Measurements from ENCODE around the gene MRPS18A.

Gene MRPS18A

DNA sequence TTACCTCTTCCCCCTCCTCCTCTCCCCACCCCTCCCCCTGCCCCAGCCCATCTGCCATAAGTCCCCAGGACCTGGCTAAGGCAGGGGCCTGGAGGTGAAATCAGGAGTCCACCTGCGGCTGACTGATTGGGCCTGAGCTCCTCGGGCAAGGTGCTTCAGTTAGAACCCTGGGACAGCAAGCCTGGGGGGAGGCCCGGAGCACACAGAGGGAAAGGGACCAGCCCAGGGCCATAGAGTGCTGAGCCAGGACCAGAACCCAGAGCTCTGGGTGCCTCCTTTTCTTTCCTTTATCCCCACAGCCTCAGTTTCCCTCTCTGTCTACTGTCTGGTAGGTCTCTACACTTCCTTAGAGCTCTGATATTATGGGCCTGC is 46.7 kb upstream of the MRPS18A start:
- Histone ChIP-seq H3K36me3 (ENCODE audit: control insufficient read depth in 1 of 2, insufficient read depth in 2 of 2, low read depth in 1 of 2, low read length in 2 of 2) (no peaks in the 10 kb centered on the region), H2AK5ac (ENCODE audit: low read length, severe bottlenecking) (no peak overlapping the region), H3K9me3 (ENCODE audit: control insufficient read depth, low read length) (peaks cover 12% of the 10 kb centered on the region), H2BK15ac (ENCODE audit: low read depth, poor library complexity, severe bottlenecking) (no peak overlapping the region), H3K79me1 (replicated peaks; ENCODE audit: low read length, poor library complexity, severe bottlenecking) (no peaks in the 10 kb centered on the region), H3K4me3 (ENCODE audit: insufficient read depth in 1 of 2, low read depth in 1 of 2, low read length in 2 of 2) (no peak overlapping the region), H2BK5ac (ENCODE audit: low read depth, low read length, poor library complexity, severe bottlenecking) (no peak overlapping the region), H3K14ac (ENCODE audit: low read length in 2 of 2) (no peak overlapping the region), H2BK120ac (ENCODE audit: low read depth, low read length) (no peak overlapping the region), H3K27me3 (ENCODE audit: control insufficient read depth in 1 of 2, insufficient read depth in 1 of 2, low read length in 2 of 2) (no peaks in the 10 kb centered on the region), H3K9ac (ENCODE audit: low read length) (no peak overlapping the region), H2BK12ac (ENCODE audit: low read length in 2 of 2) (no peak overlapping the region), H4K8ac (ENCODE audit: low read length) (no peak overlapping the region), H3K23ac (ENCODE audit: low read length in 2 of 2) (no peak overlapping the region), H3K18ac (ENCODE audit: low read depth in 1 of 2, low read length in 2 of 2) (no peak overlapping the region), H2AFZ (ENCODE audit: low read depth, low read length) (no peak overlapping the region), H4K91ac (ENCODE audit: low read length) (no peak overlapping the region), H3K4ac (ENCODE audit: low read depth in 1 of 2, low read length in 2 of 2) (no peak overlapping the region), H3K4me2 (ENCODE audit: low read length, poor library complexity, severe bottlenecking) (no peak overlapping the region), H3K27ac (ENCODE audit: low read length, poor library complexity, severe bottlenecking) (no peak overlapping the region), H3K4me1 (ENCODE audit: control insufficient read depth, insufficient read depth, low read depth, low read length) (peaks cover 5% of the 10 kb centered on the region)
- no peak for DNase-seq
- 92% methylated on average over 3 of the region's 3 CpGs for WGBS

DNA sequence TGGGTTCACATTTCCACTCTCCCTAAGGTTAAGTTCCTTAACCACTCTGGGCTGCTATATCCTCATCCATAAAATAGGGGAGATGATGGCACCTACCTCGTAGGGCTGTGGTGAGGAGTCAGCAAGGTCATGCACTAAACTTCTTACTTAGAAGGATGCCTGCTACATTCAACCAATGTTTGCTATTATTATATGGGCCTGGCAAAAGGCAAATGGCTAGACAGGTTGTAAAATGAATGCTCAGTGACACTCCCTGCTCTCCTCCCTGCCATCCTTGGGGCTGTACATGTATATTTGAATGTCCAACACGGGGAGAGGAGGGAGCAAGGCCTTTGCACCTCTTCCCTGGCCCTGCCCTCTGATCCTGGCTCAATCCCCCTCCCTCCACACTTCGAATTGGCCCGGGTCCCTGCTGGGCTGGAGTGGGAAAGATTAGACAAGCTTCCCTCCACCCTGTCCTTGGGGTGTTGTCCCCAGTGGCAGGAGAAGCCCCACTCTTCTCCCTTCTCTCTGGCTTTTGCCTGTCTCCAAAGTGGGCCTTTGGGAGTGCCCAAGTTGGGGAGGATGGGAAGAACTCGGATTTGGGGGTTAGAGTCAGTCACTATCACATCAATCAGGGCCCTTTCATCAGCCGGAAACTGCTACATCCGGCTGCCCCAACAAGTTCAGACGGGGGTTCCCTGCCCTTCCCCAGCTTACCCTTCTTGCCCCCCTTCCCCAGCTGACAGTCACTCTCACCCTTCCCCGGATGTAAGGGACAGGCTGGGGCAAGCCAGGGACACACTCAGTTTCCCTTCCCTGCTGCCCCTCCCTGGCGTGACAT is 46.1 kb upstream of the MRPS18A start:
- no peak for DNase-seq
- 72% methylated on average over 8 of the region's 10 CpGs for WGBS

DNA sequence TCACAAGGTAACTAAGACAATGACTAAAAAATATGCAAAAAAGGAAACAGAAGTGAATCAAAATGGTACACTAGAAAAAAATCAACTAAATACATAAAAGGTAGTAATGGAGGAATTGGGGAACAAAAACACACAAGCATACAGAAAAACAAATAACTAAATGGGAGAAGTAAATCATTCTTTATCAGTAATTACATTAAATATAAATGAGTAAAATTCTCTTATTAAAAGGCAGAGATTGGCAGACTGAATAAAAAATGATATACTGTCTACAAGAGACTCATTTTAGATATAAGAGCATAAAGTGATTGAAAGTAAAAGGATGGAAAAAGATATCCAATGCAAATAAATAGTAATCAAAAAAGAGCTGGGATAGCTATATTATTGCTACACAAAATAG is 43.0 kb upstream of the MRPS18A start:
- no peaks in the 10 kb centered on the region for H3K36me3 ChIP-seq (ENCODE audit: control insufficient read depth in 1 of 2, insufficient read depth in 2 of 2, low read depth in 1 of 2, low read length in 2 of 2)
- H3K27ac ChIP-seq (ENCODE audit: low read length, poor library complexity, severe bottlenecking), result no peak overlapping the region
- H3K4me2 ChIP-seq (ENCODE audit: low read length, poor library complexity, severe bottlenecking), result no peak overlapping the region

More for the DNA sequence above, 46.1 kb upstream of the MRPS18A start:
- no peak overlapping the region for H2AFZ ChIP-seq (ENCODE audit: low read depth, low read length)
- H3K4ac ChIP-seq (ENCODE audit: low read depth in 1 of 2, low read length in 2 of 2), result peak overlapping the region in 1 of 2 experiments; percentile 13
- no peaks in the 10 kb centered on the region for H3K79me1 ChIP-seq (replicated peaks; ENCODE audit: low read length, poor library complexity, severe bottlenecking)
- H3K14ac ChIP-seq (ENCODE audit: low read length in 2 of 2), result no peak overlapping the region
- H3K4me2 ChIP-seq (ENCODE audit: low read length, poor library complexity, severe bottlenecking), result no peak overlapping the region
- H3K23ac ChIP-seq (ENCODE audit: low read length in 2 of 2), result no peak overlapping the region
- H3K27ac ChIP-seq (ENCODE audit: low read length, poor library complexity, severe bottlenecking), result no peak overlapping the region
- H3K9ac ChIP-seq (ENCODE audit: low read length), result no peak overlapping the region
- peaks cover 5% of the 10 kb centered on the region for H3K4me1 ChIP-seq (ENCODE audit: control insufficient read depth, insufficient read depth, low read depth, low read length)
- H2BK5ac ChIP-seq (ENCODE audit: low read depth, low read length, poor library complexity, severe bottlenecking), result no peak overlapping the region
- H3K4me3 ChIP-seq (ENCODE audit: insufficient read depth in 1 of 2, low read depth in 1 of 2, low read length in 2 of 2), result no peak overlapping the region
- no peak overlapping the region for H2BK120ac ChIP-seq (ENCODE audit: low read depth, low read length)
- H2AK5ac ChIP-seq (ENCODE audit: low read length, severe bottlenecking), result no peak overlapping the region
- no peak overlapping the region for H4K91ac ChIP-seq (ENCODE audit: low read length)
- no peak overlapping the region for H4K8ac ChIP-seq (ENCODE audit: low read length)
- no peaks in the 10 kb centered on the region for H3K36me3 ChIP-seq (ENCODE audit: control insufficient read depth in 1 of 2, insufficient read depth in 2 of 2, low read depth in 1 of 2, low read length in 2 of 2)
- H3K18ac ChIP-seq (ENCODE audit: low read depth in 1 of 2, low read length in 2 of 2), result no peak overlapping the region
- peaks cover 12% of the 10 kb centered on the region for H3K9me3 ChIP-seq (ENCODE audit: control insufficient read depth, low read length)
- no peaks in the 10 kb centered on the region for H3K27me3 ChIP-seq (ENCODE audit: control insufficient read depth in 1 of 2, insufficient read depth in 1 of 2, low read length in 2 of 2)
- no peak overlapping the region for H2BK12ac ChIP-seq (ENCODE audit: low read length in 2 of 2)
- no peak overlapping the region for H2BK15ac ChIP-seq (ENCODE audit: low read depth, poor library complexity, severe bottlenecking)

DNA sequence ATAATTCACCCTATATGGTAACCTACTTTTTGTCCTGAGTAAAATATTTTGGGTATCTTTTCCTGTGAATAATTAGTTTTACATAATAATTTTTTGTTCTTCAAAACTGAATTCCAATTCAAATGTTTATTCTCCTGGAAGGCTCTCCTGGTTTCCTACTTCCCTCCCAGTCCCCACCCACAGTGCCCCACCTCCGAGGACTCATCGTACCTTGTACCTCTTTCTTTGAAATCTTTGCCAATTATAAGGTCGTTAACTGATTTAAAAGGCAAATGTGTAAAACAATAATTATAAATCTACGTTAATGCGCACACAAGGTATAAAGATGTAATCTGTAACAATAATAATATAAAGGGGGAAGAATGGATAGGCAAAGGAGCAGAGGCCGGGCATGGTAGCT is 41.9 kb upstream of the MRPS18A start:
- H3K4me2 ChIP-seq (ENCODE audit: low read length, poor library complexity, severe bottlenecking), result no peak overlapping the region
- no peak overlapping the region for H3K4me3 ChIP-seq (ENCODE audit: insufficient read depth in 1 of 2, low read depth in 1 of 2, low read length in 2 of 2)
- H2BK15ac ChIP-seq (ENCODE audit: low read depth, poor library complexity, severe bottlenecking), result no peak overlapping the region
- H2BK5ac ChIP-seq (ENCODE audit: low read depth, low read length, poor library complexity, severe bottlenecking), result no peak overlapping the region
- H3K14ac ChIP-seq (ENCODE audit: low read length in 2 of 2), result no peak overlapping the region
- H3K27me3 ChIP-seq (ENCODE audit: control insufficient read depth in 1 of 2, insufficient read depth in 1 of 2, low read length in 2 of 2), result no peaks in the 10 kb centered on the region
- no peak for DNase-seq
- no peak overlapping the region for H3K4ac ChIP-seq (ENCODE audit: low read depth in 1 of 2, low read length in 2 of 2)
- no peak overlapping the region for H2BK120ac ChIP-seq (ENCODE audit: low read depth, low read length)
- H2AK5ac ChIP-seq (ENCODE audit: low read length, severe bottlenecking), result no peak overlapping the region
- no peak overlapping the region for H4K8ac ChIP-seq (ENCODE audit: low read length)
- no peak overlapping the region for H3K18ac ChIP-seq (ENCODE audit: low read depth in 1 of 2, low read length in 2 of 2)
- H3K4me1 ChIP-seq (ENCODE audit: control insufficient read depth, insufficient read depth, low read depth, low read length), result peaks cover 11% of the 10 kb centered on the region
- no peak overlapping the region for H3K23ac ChIP-seq (ENCODE audit: low read length in 2 of 2)
- 90% methylated on average over 2 of the region's 6 CpGs for WGBS
- no peak overlapping the region for H2AFZ ChIP-seq (ENCODE audit: low read depth, low read length)
- H3K36me3 ChIP-seq (ENCODE audit: control insufficient read depth in 1 of 2, insufficient read depth in 2 of 2, low read depth in 1 of 2, low read length in 2 of 2), result no peaks in the 10 kb centered on the region
- H3K9ac ChIP-seq (ENCODE audit: low read length), result no peak overlapping the region
- no peak overlapping the region for H3K27ac ChIP-seq (ENCODE audit: low read length, poor library complexity, severe bottlenecking)
- peaks cover 12% of the 10 kb centered on the region for H3K9me3 ChIP-seq (ENCODE audit: control insufficient read depth, low read length)
- no peaks in the 10 kb centered on the region for H3K79me1 ChIP-seq (replicated peaks; ENCODE audit: low read length, poor library complexity, severe bottlenecking)
- H4K91ac ChIP-seq (ENCODE audit: low read length), result no peak overlapping the region
- no peak overlapping the region for H2BK12ac ChIP-seq (ENCODE audit: low read length in 2 of 2)

More for the DNA sequence above, 43.0 kb upstream of the MRPS18A start:
- no peak overlapping the region for H2BK12ac ChIP-seq (ENCODE audit: low read length in 2 of 2)
- no peak overlapping the region for H2BK5ac ChIP-seq (ENCODE audit: low read depth, low read length, poor library complexity, severe bottlenecking)
- no peaks in the 10 kb centered on the region for H3K79me1 ChIP-seq (replicated peaks; ENCODE audit: low read length, poor library complexity, severe bottlenecking)
- no peak overlapping the region for H2AFZ ChIP-seq (ENCODE audit: low read depth, low read length)
- H3K18ac ChIP-seq (ENCODE audit: low read depth in 1 of 2, low read length in 2 of 2), result no peak overlapping the region
- no peak for DNase-seq
- H3K9me3 ChIP-seq (ENCODE audit: control insufficient read depth, low read length), result peaks cover 12% of the 10 kb centered on the region
- no peak overlapping the region for H3K4me3 ChIP-seq (ENCODE audit: insufficient read depth in 1 of 2, low read depth in 1 of 2, low read length in 2 of 2)
- no peak overlapping the region for H2BK120ac ChIP-seq (ENCODE audit: low read depth, low read length)
- H3K4ac ChIP-seq (ENCODE audit: low read depth in 1 of 2, low read length in 2 of 2), result no peak overlapping the region
- H3K14ac ChIP-seq (ENCODE audit: low read length in 2 of 2), result no peak overlapping the region
- H3K27me3 ChIP-seq (ENCODE audit: control insufficient read depth in 1 of 2, insufficient read depth in 1 of 2, low read length in 2 of 2), result no peaks in the 10 kb centered on the region
- no peak overlapping the region for H4K8ac ChIP-seq (ENCODE audit: low read length)
- peaks cover 3% of the 10 kb centered on the region for H3K4me1 ChIP-seq (ENCODE audit: control insufficient read depth, insufficient read depth, low read depth, low read length)
- H3K9ac ChIP-seq (ENCODE audit: low read length), result no peak overlapping the region
- no peak overlapping the region for H2AK5ac ChIP-seq (ENCODE audit: low read length, severe bottlenecking)
- no peak overlapping the region for H2BK15ac ChIP-seq (ENCODE audit: low read depth, poor library complexity, severe bottlenecking)
- no peak overlapping the region for H4K91ac ChIP-seq (ENCODE audit: low read length)
- no peak overlapping the region for H3K23ac ChIP-seq (ENCODE audit: low read length in 2 of 2)
